GM21717 (cell line): Measurements from ENCODE around the gene ZNF653.
"Not testable (repeated sequence)": the region's sequence is repeated elsewhere in the genome, so short reads cannot be mapped to it uniquely, and the experiment has no call there.

Source experiments
- ATAC-seq: cut with Tn5 transposase; IDR thresholded peaks from one replicate; pipeline ENCODE4 v1.9.1; 2021; ENCODE audit warnings: mild to moderate bottlenecking, moderate library complexity; ENCODE audit not compliant: unreplicated experiment

Gene ZNF653

DNA sequence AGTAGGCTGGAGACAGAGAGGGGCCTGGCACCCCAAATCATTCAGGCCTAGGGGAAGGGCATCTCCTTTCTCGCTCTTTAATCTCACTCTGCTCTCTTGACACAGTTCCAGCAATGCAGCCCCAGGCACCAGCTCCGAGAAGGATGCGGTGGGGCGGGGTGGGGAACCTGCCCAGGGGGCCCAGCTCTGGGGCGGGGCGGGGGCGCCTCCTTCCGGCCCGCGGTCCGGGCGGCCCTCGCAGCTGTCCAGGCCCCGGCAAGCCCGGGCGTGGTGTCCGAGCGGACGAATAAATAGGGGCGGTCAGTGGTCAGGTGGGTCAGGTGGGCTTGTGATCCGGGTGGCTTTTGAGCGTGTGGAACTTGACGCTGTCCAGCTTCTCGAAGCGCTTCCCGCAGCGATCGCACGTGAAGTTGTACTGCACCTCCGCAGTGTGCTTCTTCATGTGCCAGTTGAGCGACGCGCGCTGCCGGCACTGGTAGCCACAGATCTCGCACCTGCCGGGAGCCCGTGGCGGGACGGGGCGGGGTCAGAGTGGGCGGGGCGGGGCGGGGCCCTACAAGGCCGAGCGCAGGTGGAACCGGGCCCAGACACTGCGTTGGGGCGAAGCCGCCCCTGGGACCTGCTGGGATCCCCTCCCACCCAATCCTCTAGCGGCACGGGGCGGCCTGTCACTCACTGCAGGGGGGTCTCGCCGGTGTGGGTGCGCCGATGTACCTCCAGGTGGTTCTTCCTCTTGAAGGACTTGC, 22.1 kb downstream of the ZNF653 start:
- no peak for ATAC-seq

DNA sequence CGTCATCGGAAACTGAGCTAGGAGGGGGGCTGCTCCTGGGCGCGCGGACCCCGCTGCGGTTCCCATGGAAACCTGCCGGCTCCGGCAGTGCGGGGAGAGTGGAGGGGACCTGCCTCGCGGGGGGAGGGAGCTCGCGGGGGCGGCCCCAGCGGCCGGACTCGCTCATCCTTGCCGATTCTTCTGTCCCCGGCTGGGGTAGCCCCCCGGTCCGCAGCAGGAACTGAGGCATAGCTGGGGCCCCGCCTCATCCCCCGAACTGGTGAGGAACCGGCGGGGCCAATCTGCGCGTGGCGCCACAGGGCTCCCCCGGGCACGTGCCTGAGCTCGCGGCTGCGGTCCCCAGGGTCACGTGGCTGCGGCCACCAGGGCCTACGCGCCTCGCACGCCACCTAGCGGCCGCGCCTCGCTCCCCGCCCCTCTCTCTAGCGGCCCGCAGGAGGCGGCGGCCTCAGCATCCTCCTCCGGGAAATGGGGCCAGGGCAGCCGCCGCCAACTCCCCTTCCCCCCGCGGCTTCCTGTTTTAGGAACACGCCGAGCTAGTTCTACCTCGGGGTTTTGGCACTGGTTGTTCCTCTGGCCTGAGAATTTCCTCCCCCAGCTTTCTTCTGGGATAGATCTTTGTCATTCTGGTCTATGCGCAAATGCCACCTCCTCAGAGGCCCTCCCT, 23.1 kb downstream of the ZNF653 start:
- no peak for ATAC-seq

DNA sequence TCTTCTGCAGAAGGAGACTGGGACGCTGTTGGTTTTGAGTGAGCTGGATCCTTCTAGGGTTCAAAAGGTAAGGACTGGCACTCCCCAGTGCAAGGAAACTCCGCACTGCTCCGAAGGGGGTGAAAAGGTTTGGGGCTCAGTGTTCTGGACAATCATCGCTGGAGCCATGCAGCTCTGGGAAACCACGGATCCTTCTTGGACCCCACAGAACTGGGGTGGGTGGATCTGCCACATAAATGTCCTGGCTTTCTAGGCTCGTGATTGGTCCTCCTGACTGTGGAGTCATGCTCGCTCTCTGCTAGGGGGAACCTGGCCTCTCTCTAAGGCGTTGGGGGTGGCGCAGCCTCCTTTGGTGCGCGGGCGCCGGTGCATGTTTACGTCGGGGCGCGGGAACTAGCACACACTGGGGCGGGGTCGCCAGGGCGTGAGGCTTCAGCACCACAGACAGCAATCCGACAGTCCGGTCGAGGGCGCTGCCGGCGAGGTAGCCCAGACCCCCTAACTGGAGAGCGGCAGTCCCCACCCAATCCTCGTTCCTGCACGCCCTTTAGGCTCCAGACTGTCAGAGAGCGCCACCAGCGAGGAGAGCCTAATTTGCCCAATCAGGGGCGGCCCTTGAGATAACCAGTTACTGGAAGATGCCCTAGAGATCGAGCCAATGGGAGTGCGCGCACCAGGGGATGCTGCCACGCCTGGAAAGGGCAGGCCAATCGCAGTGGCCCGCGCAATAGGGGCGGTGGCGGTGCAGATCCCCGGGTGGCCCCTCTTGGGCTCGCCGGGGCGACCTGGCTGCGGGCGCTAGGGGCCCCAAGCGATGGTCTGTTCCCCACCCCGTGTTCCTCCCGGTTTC, 23.9 kb downstream of the ZNF653 start:
- ATAC-seq, result no peak

DNA sequence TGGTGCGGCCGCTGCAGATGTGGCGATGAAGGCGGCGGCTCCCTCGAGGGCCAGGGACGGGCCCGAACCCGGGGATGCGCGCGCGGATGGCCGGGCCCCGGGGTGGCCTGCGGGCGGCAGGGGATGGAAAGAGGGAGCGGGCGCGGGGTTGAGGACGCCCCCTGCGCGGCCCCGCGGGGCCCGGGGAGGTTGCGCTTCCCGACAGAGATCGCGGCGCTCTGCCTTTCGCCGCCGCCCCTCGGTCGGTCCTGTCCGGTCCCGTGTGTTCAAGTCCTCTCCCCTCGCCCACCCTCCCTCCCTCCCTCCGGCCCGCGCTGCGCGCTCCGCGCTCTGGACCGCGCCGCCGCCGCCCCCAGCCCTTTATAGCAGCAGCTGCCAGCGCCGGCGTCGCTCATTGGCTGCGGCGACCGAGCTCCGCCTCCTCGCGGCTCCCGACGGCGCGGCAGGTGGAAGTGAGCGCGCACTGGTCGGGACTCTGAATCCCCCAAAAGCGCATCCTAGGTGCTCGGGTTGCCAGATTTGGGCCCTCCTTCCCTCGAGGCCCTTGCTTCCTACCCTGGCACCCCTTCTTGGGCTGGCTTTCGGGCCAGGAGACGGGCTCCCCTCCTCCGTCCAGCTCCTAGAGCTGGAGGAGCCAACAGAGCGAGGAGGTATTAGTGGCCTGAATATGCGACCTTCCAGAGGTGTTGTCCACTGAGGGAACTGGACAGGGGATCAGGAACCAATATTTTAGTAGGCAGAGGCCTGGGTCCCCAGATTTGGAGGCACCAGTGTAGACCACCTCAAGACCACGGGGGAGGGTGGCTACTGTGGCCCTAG, 24.7 kb downstream of the ZNF653 start, which contains the start of gene ELAVL3:
Gene ELAVL3 (minus strand): TSS at position 332 of the 819 bp plus-strand sequence. CDS start 438 bp downstream, outside the sequence.
- no peak for ATAC-seq

DNA sequence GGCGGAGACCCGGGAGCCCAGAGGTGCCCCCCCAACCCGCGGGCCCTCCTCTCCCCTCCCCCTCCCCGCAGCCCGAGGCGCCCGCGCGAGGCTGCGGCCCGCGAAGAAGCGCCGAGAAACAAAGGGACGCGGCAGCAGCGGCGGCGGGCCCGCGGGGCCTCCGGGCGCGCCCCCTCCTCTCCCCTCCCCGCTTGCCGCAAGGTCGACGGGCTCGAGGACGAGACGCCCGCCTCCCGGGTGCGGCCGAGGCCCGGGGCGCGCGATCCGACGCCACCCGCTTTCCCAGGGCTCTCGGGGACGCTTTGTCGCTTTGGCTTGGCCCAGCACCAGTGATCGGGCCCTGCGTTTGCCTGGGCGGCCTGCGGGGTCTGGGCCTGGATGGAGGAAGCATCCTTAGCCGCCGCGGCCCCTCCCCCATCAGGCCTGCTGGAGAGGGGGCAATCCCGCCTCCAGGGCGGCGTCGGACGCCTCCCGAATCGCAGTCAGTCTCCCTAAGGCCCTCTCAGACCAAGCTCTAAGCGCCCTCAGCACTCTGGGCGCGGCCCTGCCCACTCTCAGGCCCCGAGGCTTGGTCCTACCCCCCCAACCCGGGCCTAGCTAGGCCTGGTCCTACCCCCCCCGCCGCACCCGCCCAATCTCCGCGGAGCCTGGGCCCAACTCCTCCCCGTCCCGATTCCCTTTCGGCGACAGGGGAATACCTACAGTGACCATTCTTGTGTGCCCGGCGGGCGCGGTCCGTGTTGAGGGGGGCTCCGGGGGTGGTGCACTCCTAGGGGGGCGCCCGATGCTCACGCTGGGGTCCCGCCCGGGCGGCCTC, 25.5 kb downstream of the ZNF653 start:
- ATAC-seq, result no peak

DNA sequence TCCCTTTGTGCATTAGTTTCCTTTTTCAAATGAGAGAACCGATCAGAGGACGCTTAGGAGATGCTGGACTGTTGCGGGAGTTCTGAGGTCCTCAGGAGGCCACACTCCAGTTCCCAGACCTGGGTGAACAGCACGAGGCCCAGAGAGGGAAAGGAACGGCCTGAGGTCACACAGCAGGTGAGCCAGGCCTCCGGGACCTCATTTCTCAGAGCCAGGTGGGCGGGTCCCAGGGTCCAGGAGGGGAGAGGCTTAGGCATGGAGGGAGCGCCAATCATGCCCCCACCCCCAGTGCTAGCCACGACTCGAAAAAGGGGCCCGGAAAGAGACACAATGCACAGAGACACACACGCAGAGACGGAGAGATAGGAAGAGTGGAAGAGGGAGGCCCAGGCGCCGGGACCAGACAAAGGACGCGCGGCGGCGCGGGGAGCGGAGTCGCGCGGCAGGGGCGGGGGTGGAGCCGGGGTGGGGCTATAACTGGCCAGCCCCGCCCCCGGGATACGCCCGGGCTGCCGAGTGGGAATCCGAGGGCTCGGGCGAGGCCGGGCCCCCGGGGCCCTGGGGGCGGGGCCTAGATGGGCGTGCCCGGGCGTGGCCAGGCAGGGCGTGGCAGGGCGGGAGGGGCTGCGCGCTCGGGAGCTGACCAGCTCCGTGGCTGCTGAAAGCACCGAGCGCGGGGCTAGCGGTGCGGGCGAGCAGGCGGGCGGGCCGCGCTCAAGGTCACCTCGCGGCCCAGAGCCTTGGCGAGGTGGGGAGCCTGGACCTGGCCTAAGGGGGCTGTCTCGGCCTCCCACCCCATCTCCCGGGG, 26.3 kb downstream of the ZNF653 start:
- no peak for ATAC-seq

DNA sequence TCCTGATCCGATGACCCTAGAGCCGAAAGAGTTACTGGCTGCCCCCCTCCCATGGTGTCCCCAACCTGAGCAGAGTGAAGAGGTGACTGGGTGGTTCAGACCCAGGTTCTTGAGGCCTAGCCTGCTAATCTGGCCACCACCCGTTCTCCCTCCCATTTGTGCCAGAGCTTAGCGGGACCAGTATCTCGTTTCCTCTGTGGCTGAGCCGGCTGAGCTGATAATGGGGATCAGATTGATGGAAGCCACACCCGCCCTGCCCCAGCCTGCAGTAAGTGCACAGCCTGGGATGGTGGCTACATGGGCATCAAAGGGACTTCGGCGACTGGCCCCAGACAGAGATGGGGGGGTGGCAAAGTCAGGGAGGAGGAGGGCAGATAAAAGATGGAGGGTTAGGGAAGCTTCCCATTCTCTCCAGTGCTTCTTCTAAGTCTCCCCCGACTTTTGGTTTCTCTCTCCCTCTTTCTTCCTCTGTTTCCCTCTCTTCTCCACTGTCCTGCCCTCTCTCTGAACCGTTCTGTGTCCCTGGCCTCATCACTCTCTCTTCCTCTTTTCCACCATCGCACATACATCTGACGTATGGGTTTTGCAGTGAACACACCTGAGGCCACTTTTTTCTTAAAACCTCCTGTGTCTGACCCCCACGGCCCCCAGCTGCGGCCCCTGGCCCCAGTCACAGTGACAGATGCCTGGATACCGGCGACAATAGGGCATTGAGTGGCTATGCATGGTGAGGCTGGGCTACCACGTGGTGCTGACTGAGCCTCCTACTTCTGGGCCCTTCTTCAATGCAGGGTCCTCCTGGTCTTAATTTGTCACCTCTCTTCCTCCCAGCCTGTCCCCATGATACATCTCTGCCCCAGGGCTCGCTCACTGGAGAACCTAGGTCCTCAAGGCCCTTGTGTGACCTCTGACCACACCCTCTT, 27.2 kb downstream of the ZNF653 start:
- ATAC-seq, result no peak

DNA sequence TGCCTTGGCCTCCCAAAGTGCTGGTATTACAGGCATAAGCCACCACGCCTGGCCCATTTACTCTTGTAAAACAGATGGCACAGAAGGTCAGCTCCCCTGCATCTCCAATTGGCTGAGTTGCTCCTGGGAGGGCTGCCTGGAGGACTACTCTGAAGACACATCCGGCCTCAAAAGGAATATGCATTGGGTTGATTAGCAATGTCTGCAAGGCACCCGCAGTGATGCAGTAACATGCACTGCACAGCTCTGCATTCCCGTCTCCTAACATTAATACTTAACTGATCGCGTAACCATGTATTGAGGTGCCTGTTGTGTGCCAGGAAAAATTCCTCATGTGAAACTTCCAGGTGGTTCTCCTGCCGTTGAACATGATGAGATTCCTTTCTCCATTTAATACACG, 29.8 kb downstream of the ZNF653 start:
- ATAC-seq, result no peak

DNA sequence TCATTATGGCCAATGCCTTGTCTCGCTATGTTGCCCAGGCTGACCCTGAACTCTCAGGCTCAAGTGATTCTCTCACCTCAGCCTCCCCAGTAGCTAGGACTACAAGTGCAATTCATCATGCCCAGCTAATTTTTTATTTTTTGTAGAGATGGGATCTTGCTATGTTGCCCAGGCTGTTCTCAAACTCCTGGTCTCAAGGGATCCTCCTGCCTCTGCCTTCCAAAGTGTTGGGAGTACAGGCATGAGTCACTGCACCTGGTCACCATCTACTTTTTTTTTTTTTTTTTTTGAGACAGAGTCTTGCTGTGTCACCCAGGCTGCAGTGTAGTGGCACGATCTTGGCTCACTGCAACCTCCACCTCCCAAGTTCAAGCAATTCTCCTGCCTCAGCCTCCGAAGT, 30.3 kb downstream of the ZNF653 start:
- ATAC-seq, result not testable (repeated sequence)

DNA sequence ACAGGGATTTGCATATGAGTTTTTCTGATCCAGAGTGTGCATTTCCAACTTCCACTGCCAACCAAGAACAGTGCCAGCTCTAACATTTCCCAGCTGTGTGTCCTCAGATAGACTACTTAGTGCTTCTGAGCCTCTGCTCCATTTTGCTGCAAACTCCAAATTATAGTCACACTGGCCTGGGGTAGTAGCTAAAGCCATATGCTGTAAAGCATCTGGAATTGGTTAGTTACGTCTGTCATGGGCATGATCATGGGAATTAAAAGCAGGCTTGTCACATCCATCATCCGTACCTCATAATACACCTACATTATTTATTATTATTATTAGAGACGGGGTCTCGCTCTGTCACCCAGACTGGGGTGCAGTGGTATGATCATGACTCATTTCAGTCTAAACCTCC, 31.9 kb downstream of the ZNF653 start:
- ATAC-seq, result no peak

DNA sequence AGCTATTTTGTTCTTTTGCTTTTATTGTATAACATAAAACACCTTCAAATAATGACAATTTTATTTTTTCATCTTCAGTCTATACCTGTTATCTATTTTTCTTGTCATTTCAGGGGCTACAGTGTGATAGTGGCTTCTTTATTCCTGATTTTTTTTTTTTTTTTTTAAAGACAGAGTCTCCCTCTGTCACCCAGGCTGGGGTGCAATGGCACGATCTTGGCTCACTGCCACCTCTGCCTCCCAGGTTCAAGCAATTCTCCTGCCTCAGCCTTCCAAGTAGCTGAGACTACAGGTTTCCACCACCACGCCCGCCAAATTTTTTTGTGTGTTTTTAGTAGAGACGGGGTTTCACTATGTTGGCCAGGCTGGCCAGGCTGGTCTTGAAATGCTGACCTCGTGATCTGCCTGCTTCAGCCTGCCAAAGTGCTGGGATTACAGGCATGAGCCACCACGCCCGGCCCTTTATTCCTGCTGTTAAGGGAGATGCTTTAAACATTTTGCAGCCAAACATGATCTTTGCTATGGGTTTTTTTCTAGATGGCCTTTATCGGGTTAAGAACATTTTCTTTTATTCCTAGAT, 37.3 kb downstream of the ZNF653 start:
- ATAC-seq, result not testable (repeated sequence)

DNA sequence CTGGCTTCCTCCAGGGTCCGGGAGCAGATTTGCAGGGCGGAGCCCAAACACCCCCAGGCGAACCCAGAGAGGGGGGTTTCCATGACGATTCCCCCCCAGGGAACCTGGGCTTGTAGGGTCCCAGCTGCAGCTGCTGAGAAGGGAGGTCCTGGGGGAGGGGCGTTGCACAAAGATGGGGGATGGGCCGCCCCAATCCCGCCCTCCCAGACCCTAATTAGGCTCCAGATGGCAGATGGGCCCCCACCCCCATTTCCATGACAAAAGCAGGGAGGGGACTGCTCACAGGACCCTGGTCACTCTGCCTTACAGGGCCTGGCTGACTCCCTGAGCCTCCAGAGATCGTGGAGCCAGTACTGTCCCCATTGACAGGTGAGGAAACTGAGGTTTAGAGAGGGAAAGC, 40.0 kb downstream of the ZNF653 start:
- no peak for ATAC-seq

DNA sequence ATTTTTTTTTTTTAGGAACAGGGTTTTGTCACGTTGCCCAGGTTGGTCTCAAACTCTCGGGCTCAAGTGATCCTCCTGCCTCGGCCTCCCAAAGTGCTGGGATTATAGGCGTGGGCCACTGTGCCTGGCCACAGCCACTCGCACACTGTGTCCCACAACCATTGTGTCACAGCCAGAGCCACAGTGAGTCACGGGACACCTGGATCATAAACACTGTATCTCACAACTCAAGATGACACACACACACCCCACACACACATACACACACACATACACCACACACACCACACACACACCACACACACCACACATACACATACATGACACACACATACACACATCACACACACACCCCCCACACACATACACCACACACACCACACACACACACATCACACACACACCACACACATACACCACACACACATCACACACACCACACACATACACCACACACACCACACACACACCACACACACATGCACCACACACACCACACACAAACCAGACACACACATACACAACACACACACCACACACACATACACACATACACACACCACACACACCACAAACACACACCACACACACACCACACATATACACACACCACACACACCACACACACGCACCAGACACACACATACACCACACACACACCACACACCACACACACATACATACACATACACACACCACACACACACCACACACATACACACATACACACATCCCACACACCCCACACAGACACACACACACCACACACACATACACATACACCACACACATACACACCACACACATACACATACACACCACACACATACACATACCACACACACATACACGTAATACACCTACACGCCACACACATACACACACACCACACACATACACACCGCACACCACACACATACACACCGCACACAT, 41.0 kb downstream of the ZNF653 start:
- ATAC-seq, result no peak

DNA sequence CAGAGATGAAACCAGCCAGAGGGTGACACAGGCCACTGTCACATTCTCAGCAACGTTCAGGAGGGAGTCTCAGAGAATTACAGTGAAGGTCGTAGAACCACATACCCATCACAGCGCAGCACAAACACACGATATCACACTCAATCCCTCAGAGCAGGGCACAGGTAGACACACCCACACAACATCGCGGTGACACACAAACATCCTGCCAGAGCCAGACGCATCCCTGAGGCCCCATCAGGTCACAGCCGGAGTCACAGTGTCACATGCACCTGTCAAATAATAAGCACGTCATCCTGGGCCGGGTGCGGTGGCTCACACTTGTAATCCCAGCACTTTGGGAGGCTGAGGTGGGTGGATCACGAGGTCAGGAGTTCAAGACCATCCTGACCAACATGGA, 42.2 kb downstream of the ZNF653 start:
- no peak for ATAC-seq

DNA sequence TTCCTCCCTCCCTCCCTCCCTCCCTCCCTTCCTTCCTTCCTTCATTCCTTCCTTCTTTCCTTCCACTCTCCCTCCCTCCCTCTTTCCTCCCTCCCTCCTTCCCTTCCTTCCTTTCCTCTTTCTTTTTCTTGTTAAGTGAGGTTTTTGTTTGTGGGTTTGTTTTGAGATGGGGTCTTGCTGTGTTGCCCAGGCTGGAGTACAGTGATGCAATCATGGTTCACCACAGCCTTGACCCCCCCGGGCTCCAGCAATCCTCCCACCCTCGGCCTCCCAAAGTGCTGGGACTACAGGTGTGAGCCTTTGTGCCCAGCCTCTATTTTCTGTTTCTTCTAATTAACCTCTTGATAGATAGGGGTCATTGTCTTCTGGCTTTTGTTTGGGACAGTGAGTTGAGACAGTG, 44.2 kb downstream of the ZNF653 start:
- no peak for ATAC-seq

DNA sequence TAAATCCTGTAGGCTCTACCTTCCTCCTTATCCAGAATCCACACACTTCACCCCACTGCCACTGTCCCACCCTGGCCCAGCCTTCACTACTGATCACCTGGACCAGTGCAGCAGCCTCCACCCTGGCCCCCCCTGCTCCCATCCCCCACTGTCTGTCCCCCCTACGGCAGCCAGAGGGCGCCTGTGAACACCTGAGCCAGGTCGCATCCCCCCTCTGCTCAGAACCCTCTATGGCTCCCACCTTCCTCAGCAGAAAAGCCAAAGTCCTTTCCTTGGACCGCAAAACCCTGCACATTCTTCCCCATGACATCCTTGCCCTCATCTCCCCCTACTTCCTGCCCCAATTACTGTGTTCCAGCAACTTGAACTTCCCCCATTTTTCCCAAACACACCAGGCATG, 45.4 kb downstream of the ZNF653 start:
- ATAC-seq, result no peak

DNA sequence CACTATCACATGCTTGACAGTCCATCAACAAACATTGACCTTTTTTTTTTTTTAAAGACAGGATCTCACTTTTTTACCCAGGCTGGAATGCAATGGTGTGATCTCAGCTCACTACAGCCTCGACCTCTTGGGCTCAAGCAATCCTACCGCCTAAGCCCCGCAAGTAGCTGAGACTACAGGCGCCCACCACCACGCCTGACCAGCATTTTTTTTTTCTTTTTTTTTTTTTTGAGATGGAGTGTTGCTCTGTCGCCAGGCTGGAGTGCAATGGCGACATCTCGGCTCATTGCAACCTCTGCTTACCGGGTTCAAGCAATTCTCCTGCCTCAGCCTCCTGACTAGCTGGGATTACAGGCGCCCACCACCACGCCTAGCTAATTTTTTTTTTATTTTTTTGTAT, 46.7 kb downstream of the ZNF653 start:
- not testable (repeated sequence) for ATAC-seq
